Activated CD4-positive, alpha-beta memory T cell treated with anti-CD3 and anti-CD28 coated beads, Interleukin-2, amount 10 ng/mL, durations not matched to agents 7 days and 5 days (primary cell): Measurements from ENCODE around the gene TMEM86A. TPM values are rescaled to one million over a fixed set of nuclear protein-coding genes. Genes with fewer than 3 reads are reported as not detected.

Source experiments
- CTCF ChIA-PET: fragments of 350-600 bp; sonication (Branson Sonifier 250); formaldehyde crosslinking; loops from one replicate; lab custom pipeline; 2021; ENCODE audit warnings: antibody characterized with exemption, inconsistent platforms; lab: Charles Lee
- POLR2A ChIA-PET: fragments of 350-600 bp; sonication (Branson Sonifier 250); formaldehyde crosslinking; loops from one replicate; lab custom pipeline; 2021; ENCODE audit warnings: antibody characterized with exemption; lab: Charles Lee
- DNase-seq: peaks from one replicate; pipeline ENCODE4 v3.0.0-alpha.2; 2020
- H3K27ac Mint-ChIP-seq: one replicate; pipeline ENCODE4 v1.8.0; 2021; ENCODE audit warnings: mild to moderate bottlenecking, mixed read lengths
- H3K27me3 Mint-ChIP-seq: one replicate; pipeline ENCODE4 v1.8.0; 2021; ENCODE audit warnings: mixed read lengths
- H3K36me3 Mint-ChIP-seq: one replicate; pipeline ENCODE4 v1.8.0; 2021; ENCODE audit warnings: low read depth, mixed read lengths
- H3K4me1 Mint-ChIP-seq: one replicate; pipeline ENCODE4 v1.8.0; 2021; ENCODE audit warnings: mixed read lengths
- H3K4me3 Mint-ChIP-seq: one replicate; pipeline ENCODE4 v1.8.0; 2021; ENCODE audit warnings: mild to moderate bottlenecking, mixed read lengths
- H3K9me3 Mint-ChIP-seq: one replicate; pipeline ENCODE4 v1.8.0; 2021; ENCODE audit warnings: mixed read lengths
- total RNA-seq, 2 experiments: library from RNA; stranded (reverse); gene quantifications; one replicate each; pipeline ENCODE4 v1.2.3, GENCODE V29; 2021

TMEM86A gene
- total RNA-seq, 2 experiments from 2014 or later, result 1.8 to 2.4 TPM

DNA sequence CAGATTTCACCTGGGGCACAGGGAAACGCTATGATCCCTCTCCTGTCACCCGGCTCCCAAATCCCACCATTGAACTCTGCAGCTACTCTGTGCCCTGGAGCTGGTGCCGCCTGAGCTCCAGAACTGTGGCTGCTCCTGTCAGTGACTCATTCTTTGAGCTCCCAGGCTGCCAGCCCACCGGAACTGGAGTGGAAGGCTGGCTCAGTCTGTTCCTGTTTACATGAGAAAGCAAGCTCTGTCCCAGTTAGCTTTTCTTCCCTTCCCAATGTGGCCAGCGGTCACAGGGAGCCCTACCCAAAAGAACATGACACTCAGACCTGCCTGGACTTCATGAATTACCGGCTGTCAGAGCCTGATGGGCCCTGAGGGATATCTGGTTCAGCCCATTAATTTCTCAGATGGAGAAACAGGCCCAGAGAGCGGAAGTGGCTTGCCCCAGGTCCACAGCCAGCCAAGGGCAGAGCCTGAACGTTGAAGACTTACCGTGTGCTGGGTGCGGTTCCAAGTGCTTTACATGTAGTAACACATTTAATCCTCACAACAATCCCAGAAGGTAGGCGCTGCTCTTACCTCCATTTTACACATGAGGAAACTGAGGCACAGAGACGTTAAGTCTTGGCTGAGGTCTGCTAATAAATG lies 51.2 kb downstream of the TMEM86A start:
- CTCF ChIA-PET, result interaction anchor here (1.4 kb wide), 1 partner anchor 28 kb away, joined by 5 read pairs; no protein-coding TSS in a partner anchor
- Mint-ChIP-seq H3K4me3 (no peak overlapping the region), H3K9me3 (no peaks in the 10 kb centered on the region), H3K36me3 (no peaks in the 10 kb centered on the region), H3K27ac (no peak overlapping the region), H3K4me1 (no peaks in the 10 kb centered on the region), H3K27me3 (peaks cover 7% of the 10 kb centered on the region)
- POLR2A ChIA-PET, result no interaction called here
- DNase-seq, result no peak

DNA sequence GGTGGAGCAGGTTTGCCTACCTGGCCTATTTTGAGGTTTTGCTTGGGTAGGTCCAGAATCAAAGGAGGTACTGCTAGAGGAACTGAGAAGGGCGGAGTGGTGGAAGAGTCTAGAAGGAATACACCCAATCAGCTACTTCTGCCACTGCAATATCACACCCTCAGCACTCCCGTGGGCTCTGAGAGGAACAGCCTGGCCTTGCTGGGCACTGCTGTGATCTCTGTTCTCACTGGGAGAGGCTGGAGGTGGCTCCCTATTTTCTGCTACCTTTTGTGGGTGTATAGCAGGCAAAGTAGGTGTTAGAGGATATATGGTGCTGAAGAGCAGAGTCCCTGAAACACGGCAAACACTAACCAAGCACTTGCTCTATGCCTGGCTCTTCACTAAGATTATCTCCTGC lies 52.4 kb downstream of the TMEM86A start:
- Mint-ChIP-seq H3K36me3 (no peaks in the 10 kb centered on the region), H3K4me1 (no peaks in the 10 kb centered on the region), H3K27me3 (peaks cover 7% of the 10 kb centered on the region), H3K27ac (no peak overlapping the region), H3K9me3 (no peaks in the 10 kb centered on the region), H3K4me3 (no peak overlapping the region)
- POLR2A ChIA-PET, result no interaction called here
- no peak for DNase-seq
- CTCF ChIA-PET, result interaction anchor here (0.8 kb wide), 1 partner anchor 29 kb away, joined by 4 read pairs; no protein-coding TSS in a partner anchor

DNA sequence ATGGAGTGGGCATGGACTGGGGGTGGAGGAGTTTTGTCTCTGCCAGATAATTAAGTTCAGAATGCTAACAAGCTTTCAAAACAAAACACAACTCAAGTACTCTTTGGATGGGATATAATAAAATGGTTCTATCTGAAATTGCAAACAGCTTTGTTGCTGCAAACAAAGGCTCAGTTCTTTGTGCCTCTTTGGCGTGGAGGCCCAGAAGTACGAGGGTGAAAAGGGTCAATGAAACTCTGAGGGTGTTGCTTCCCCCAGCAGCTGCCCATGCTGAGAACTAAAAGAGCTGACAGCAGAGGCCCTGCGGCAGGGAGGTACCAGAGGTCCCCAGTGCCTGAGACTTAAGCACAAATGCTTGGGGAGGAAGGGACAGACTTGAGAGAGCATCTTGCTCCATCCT lies 53.9 kb downstream of the TMEM86A start:
- H3K36me3 Mint-ChIP-seq, result no peaks in the 10 kb centered on the region
- no peaks in the 10 kb centered on the region for H3K4me1 Mint-ChIP-seq
- no peak overlapping the region for H3K27ac Mint-ChIP-seq
- DNase-seq, result no peak
- ChIA-PET POLR2A (no interaction called here), CTCF (interaction anchor here (0.8 to 1.2 kb wide), 2 partner anchors 12 to 17 kb away, joined by 3 read pairs; no protein-coding TSS in a partner anchor)
- peaks cover 10% of the 10 kb centered on the region for H3K27me3 Mint-ChIP-seq
- no peaks in the 10 kb centered on the region for H3K9me3 Mint-ChIP-seq
- no peak overlapping the region for H3K4me3 Mint-ChIP-seq

DNA sequence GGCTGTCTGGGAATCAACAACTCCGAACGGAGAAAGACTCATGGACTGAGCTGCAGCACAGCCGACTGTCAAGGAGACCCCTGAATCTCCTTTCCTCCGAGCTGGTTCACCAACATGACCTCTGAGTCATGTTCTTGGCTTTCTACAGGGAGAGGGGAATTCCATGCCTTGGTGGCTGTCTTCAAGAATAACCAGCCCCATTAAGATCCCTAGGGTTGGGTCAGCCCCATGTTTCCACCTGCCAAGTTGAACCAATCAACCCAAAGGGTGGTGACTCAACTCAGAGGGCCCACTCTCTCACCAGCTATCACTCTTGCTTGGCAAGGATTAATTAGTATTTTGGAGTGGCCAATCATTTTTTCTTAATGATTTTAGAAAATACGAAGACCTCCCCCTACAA lies 55.7 kb downstream of the TMEM86A start:
- Mint-ChIP-seq H3K27me3 (peaks cover 15% of the 10 kb centered on the region), H3K4me3 (no peak overlapping the region), H3K27ac (no peak overlapping the region), H3K9me3 (no peaks in the 10 kb centered on the region), H3K4me1 (no peaks in the 10 kb centered on the region), H3K36me3 (no peaks in the 10 kb centered on the region)
- ChIA-PET CTCF (interaction anchor here (1.4 kb wide), 1 partner anchor 10 kb away, joined by 4 read pairs; no protein-coding TSS in a partner anchor), POLR2A (no interaction called here)
- DNase-seq, result no peak

Other genes with a start within 250 kb of the TMEM86A start
- gene LDHAL6A, start 242.9 kb upstream of the TMEM86A start, total RNA-seq, result not detected
- 10 to 100 TPM; 40.4 to 44.2 TPM for gene TSG101, start 171.8 kb upstream of the TMEM86A start, total RNA-seq
- 10 to 100 TPM; 23.3 to 26.1 TPM for gene UEVLD, start 110.0 kb upstream of the TMEM86A start, total RNA-seq
- gene MISFA, start 99.0 kb upstream of the TMEM86A start, total RNA-seq, result 1 to 10 TPM; 1.3 to 2.1 TPM
- 10 to 100 TPM; 30.8 to 32.8 TPM for gene SPTY2D1, start 64.4 kb upstream of the TMEM86A start, total RNA-seq
- gene IGSF22, start 27.4 kb downstream of the TMEM86A start, total RNA-seq, result 1 to 10 TPM in 1 of 2 experiments, under 1 TPM in 1; 0.50 to 2.7 TPM
- not detected for gene PTPN5, start 93.0 kb downstream of the TMEM86A start, total RNA-seq
- gene MRGPRX1, start 240.6 kb downstream of the TMEM86A start, total RNA-seq, result not detected